IMR-90 (cell line): ENCODE data around the gene GAS6. TPM values are rescaled to one million over a fixed set of nuclear protein-coding genes. Genes with fewer than 3 reads are reported as not detected.

Experiments used
- ATAC-seq: fragments of 200-7000 bp; cut with Tn5 transposase; 2 replicates; pipeline ENCODE4 v1.9.1; 2020; ENCODE audit warnings: low read depth, mild to moderate bottlenecking, moderate library complexity
- BruUV-seq: library from RNA; stranded (reverse); fragments of 400-500 nt; replicated peaks from 2 replicates; lab custom pipeline; 2021; lab: Mats Ljungman, UMichigan
- CTCF ChIA-PET: fragments of 300-600 bp; formaldehyde crosslinking; extraction: SDS; loops from one replicate; lab custom pipeline; 2021; ENCODE audit warnings: antibody characterized with exemption; lab: Yijun Ruan, JAX
- POLR2A ChIA-PET: fragments of 300-600 bp; sonication (Branson Sonifier 250); formaldehyde crosslinking; loops from one replicate; lab custom pipeline; 2022; ENCODE audit warnings: antibody characterized with exemption; ENCODE audit not compliant: unreplicated experiment; lab: Charles Lee
- DNase-seq: peaks from one replicate; pipeline ENCODE4 v3.0.0; 2013
- H2AFZ ChIP-seq: replicated peaks from 2 replicates; pipeline ENCODE3; 2013; ENCODE audit warnings: low read length, mild to moderate bottlenecking; ENCODE audit not compliant: poor library complexity
- H2AK5ac ChIP-seq: 2 replicates; pipeline ENCODE4 v1.6.1; 2013; ENCODE audit warnings: low read depth, low read length, inconsistent platforms
- H2AK9ac ChIP-seq: replicated peaks from 2 replicates; pipeline ENCODE3; 2013; ENCODE audit warnings: mild to moderate bottlenecking, low read depth, low read length, moderate library complexity; ENCODE audit not compliant: poor library complexity
- H2BK120ac ChIP-seq: 2 replicates; pipeline ENCODE4 v1.6.1; 2013; ENCODE audit warnings: low read depth, low read length, inconsistent platforms
- H2BK15ac ChIP-seq: 3 replicates; pipeline ENCODE4 v1.6.1; 2013; ENCODE audit warnings: low read depth, low read length, inconsistent platforms
- H2BK20ac ChIP-seq: 2 replicates; pipeline ENCODE4 v1.6.1; 2013; ENCODE audit warnings: low read depth, mild to moderate bottlenecking, inconsistent platforms, low read length, moderate library complexity
- H2BK5ac ChIP-seq: 2 replicates; pipeline ENCODE4 v1.6.1; 2013; ENCODE audit warnings: mild to moderate bottlenecking, low read depth, low read length, inconsistent platforms; ENCODE audit not compliant: poor library complexity, severe bottlenecking
- H3K14ac ChIP-seq: replicated peaks from 2 replicates; pipeline ENCODE4 v1.6.1; 2013; ENCODE audit warnings: low read depth, low read length, inconsistent platforms
- H3K18ac ChIP-seq: 2 replicates; pipeline ENCODE4 v1.6.1; 2013; ENCODE audit warnings: low read depth, low read length, control low read depth
- H3K23ac ChIP-seq: 2 replicates; pipeline ENCODE4 v1.6.1; 2013; ENCODE audit warnings: low read depth, low read length, inconsistent platforms
- H3K27ac ChIP-seq: 2 replicates; pipeline ENCODE4 v1.5.1; 2013; ENCODE audit warnings: mild to moderate bottlenecking, control low read depth, low read length; ENCODE audit not compliant: insufficient read depth
- H3K27me3 ChIP-seq: 2 replicates; pipeline ENCODE4 v1.6.1; 2013; ENCODE audit warnings: low read length; ENCODE audit not compliant: control insufficient read depth, insufficient read depth
- H3K36me3 ChIP-seq: 2 replicates; pipeline ENCODE4 v1.6.1; 2013; ENCODE audit warnings: low read length, mixed read lengths; ENCODE audit not compliant: control insufficient read depth, insufficient read depth
- H3K4ac ChIP-seq: 2 replicates; pipeline ENCODE4 v1.6.1; 2013; ENCODE audit warnings: low read depth, low read length, inconsistent platforms
- H3K4me1 ChIP-seq: 2 replicates; pipeline ENCODE4 v1.6.1; 2013; ENCODE audit warnings: low read length, mixed read lengths; ENCODE audit not compliant: control insufficient read depth, insufficient read depth
- H3K4me2 ChIP-seq: 2 replicates; pipeline ENCODE4 v1.6.1; 2013; ENCODE audit warnings: low read depth, mild to moderate bottlenecking, control low read depth, low read length, moderate library complexity
- H3K4me3 ChIP-seq: 2 replicates; pipeline ENCODE4 v1.5.1; 2013; ENCODE audit warnings: low read depth, mild to moderate bottlenecking, control low read depth, low read length, moderate library complexity; ENCODE audit not compliant: insufficient read depth
- H3K56ac ChIP-seq: 2 replicates; pipeline ENCODE4 v1.6.1; 2013; ENCODE audit warnings: low read length, inconsistent platforms; ENCODE audit not compliant: insufficient read depth; ENCODE audit errors: extremely low read depth
- H3K79me1 ChIP-seq, 2 experiments: 2 replicates each; pipeline ENCODE4 v1.6.1; 2013; ENCODE audit warnings: low read length in 2 of 2, inconsistent platforms in 1 of 2, low read depth in 1 of 2
- H3K9ac ChIP-seq: 2 replicates; pipeline ENCODE4 v1.6.1; 2013; ENCODE audit warnings: low read depth, low read length, control low read depth
- H3K9me1 ChIP-seq: 2 replicates; pipeline ENCODE4 v1.6.1; 2013; ENCODE audit warnings: low read length, inconsistent platforms; ENCODE audit not compliant: insufficient read depth
- H3K9me3 ChIP-seq: 2 replicates; pipeline ENCODE4 v1.6.1; 2013; ENCODE audit warnings: low read length; ENCODE audit not compliant: control insufficient read depth, insufficient read depth
- H4K20me1 ChIP-seq: 2 replicates; pipeline ENCODE4 v1.6.1; 2013; ENCODE audit warnings: low read length, inconsistent platforms; ENCODE audit not compliant: insufficient read depth
- H4K5ac ChIP-seq: 2 replicates; pipeline ENCODE4 v1.6.1; 2013; ENCODE audit warnings: mild to moderate bottlenecking, low read depth, low read length, control low read depth
- H4K8ac ChIP-seq, 2 experiments: 2 replicates each; pipeline ENCODE4 v1.6.1; 2013; ENCODE audit warnings: low read depth in 2 of 2, low read length in 2 of 2, control low read depth in 1 of 2, inconsistent platforms in 1 of 2
- H4K91ac ChIP-seq: 2 replicates; pipeline ENCODE4 v1.6.1; 2013; ENCODE audit warnings: low read depth, low read length, inconsistent platforms; ENCODE audit not compliant: insufficient read depth
- BHLHE40 ChIP-seq: fragments of 150-350 bp; IDR thresholded peaks from 2 replicates; pipeline ENCODE4 v1.6.1; 2016; ENCODE audit warnings: mild to moderate bottlenecking, low read depth, low read length
- CEBPB ChIP-seq: IDR thresholded peaks from 2 replicates; pipeline ENCODE4 v1.6.1; 2012; ENCODE audit warnings: low read depth, low read length, improper control_type of control experiment
- CHD1 ChIP-seq: IDR thresholded peaks from 2 replicates; pipeline ENCODE4 v1.6.1; 2012; ENCODE audit warnings: low read depth, low read length, improper control_type of control experiment
- FOS ChIP-seq: fragments of 150-350 bp; IDR thresholded peaks from 2 replicates; pipeline ENCODE4 v1.6.1; 2016; ENCODE audit warnings: low read depth, low read length
- MAFK ChIP-seq: IDR thresholded peaks from 2 replicates; pipeline ENCODE4 v1.6.1; 2012; ENCODE audit warnings: low read depth, low read length, improper control_type of control experiment
- MXI1 ChIP-seq: IDR thresholded peaks from 2 replicates; pipeline ENCODE4 v1.6.1; 2012; ENCODE audit warnings: low read depth, mild to moderate bottlenecking, low read length, moderate library complexity, borderline replicate concordance
- NFE2L2 ChIP-seq: fragments of 150-350 bp; IDR thresholded peaks from 2 replicates; pipeline ENCODE4 v1.6.1; 2016; ENCODE audit warnings: low read depth, mild to moderate bottlenecking, low read length
- POLR2A ChIP-seq: IDR thresholded peaks from 2 replicates; pipeline ENCODE4 v1.6.1; 2012; ENCODE audit warnings: mild to moderate bottlenecking, low read depth, low read length
- RAD21 ChIP-seq: IDR thresholded peaks from 2 replicates; pipeline ENCODE4 v1.6.1; 2012; ENCODE audit warnings: low read length, improper control_type of control experiment
- RCOR1 ChIP-seq: IDR thresholded peaks from 2 replicates; pipeline ENCODE4 v1.6.1; 2012; ENCODE audit warnings: mild to moderate bottlenecking, low read length, improper control_type of control experiment; ENCODE audit not compliant: insufficient replicate concordance
- SMC3 ChIP-seq: fragments of 150-350 bp; IDR thresholded peaks from 2 replicates; pipeline ENCODE4 v1.6.1; 2016; ENCODE audit warnings: low read depth, mild to moderate bottlenecking, antibody characterized with exemption, low read length, moderate library complexity
- WGBS, 2 experiments: methylation state at CpG; one replicate each; pipeline versions ENCODE4 v1.1.5 to v1.1.7; 2013; ENCODE audit warnings: missing lambda C conversion rate in 2 of 2; ENCODE audit not compliant: insufficient read length in 1 of 2; ENCODE audit errors: extremely low coverage in 2 of 2; 5-methylcytosine and 5-hydroxymethylcytosine counted together
- dilution Hi-C: fragments of 300-500 bp; cut with HindIII; formaldehyde crosslinking; loops from one replicate; pipeline ENCODE4 v1.14.3; 2018; ENCODE audit warnings: low sequenced_read_pairs; ENCODE audit not compliant: unreplicated experiment
- in situ Hi-C: fragments of 300-500 bp; cut with MboI; formaldehyde crosslinking; loops from 3 replicates; pipeline ENCODE4 v1.14.3; 2019; ENCODE audit warnings: low sequenced_read_pairs, inconsistent platforms, mixed read lengths
- intact Hi-C: fragments of 100-400 bp; cut with micrococcal nuclease; formaldehyde crosslinking; loops from 2 replicates; pipeline ENCODE4 v1.10.0; 2022
- polyA plus RNA-seq, 3 experiments: library from polyadenylated mRNA; depleted of rRNA; stranded (reverse); fragments of >200 nt; gene quantifications; 2 replicates each; pipeline ENCODE4 v1.2.3, GENCODE V29; 2012; ENCODE audit warnings: low replicate concordance in 1 of 3
- total RNA-seq: library from RNA; depleted of rRNA; stranded (reverse); fragments of >200 nt; gene quantifications from 2 replicates; pipeline ENCODE4 v1.2.3, GENCODE V29; 2012
- TF ChIP-seq, protein P1 (sequence below): conservative IDR thresholded peaks from 2 replicates; pipeline ENCODE4 v1.5.1; 2012; ENCODE audit warnings: mild to moderate bottlenecking, low read depth, low read length, improper control_type of control experiment
- TF ChIP-seq, protein P2 (sequence below): fragments of 150-350 bp; IDR thresholded peaks from 2 replicates; pipeline ENCODE4 v1.6.1; 2016; ENCODE audit warnings: low read depth, mild to moderate bottlenecking, low read length, moderate library complexity, borderline replicate concordance
- TF ChIP-seq, protein P3 (sequence below): fragments of 150-350 bp; IDR thresholded peaks from 2 replicates; pipeline ENCODE4 v1.6.1; 2017; ENCODE audit warnings: mild to moderate bottlenecking, antibody characterized with exemption, low read length, low read depth

Gene GAS6
- total and polyA plus RNA-seq, 2 of the 4 experiments (the other 2 are of a cell fraction) = 220 to 823 TPM

DNA sequence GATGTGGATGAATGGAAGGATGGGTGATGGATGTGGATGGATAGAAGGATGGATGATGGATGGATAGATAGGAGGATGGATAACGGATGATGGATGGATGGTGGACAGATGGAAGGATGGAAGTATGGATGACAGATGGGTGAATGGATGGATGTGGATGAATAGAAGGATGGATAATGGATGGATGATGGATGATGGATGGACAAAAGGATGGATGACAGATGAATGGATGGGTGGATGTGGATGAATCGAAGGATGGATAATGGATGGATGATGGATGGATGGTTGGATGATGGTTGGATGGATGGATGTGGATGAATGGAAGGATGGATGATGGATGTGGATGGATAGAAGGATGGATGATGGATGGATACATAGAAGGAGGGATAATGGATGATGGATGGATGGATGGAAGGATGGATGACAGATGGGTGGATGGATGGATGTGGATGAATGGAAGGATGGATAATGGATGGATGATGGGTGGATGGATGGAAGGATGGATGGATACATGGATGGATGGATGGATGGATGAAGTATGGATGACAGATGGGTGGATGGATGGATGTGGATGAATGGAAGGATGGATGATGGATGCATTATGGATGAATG lies 65.6 kb downstream of the GAS6 start:
- no TSS peak for BruUV-seq

More for the DNA sequence above, 65.6 kb downstream of the GAS6 start:
- WGBS, 2 experiments = 70 to 100% methylated on average over 2 of the region's 2 CpGs
- Histone ChIP-seq H3K23ac (no peak overlapping the region), H4K8ac (no peak overlapping the region), H2AK9ac (no peak overlapping the region), H2BK120ac (no peak overlapping the region), H3K27me3 (peaks cover 9% of the 10 kb centered on the region), H3K4me3 (no peak overlapping the region), H3K27ac (no peak overlapping the region), H4K20me1 (no peaks in the 10 kb centered on the region; the same call in 1 of the 2 replicates), H3K9ac (no peak overlapping the region), H3K79me1 (no peaks in the 10 kb centered on the region), H3K9me3 (no peaks in the 10 kb centered on the region), H2BK5ac (peak overlapping the region; percentile 47), H4K5ac (no peak overlapping the region), H4K91ac (no peak overlapping the region), H2AK5ac (no peak overlapping the region), H3K4ac (no peak overlapping the region), H2BK20ac (no peak overlapping the region), H3K4me1 (peaks cover 6% of the 10 kb centered on the region), H3K36me3 (no peaks in the 10 kb centered on the region), H3K56ac (no peak overlapping the region), H2BK15ac (no peak overlapping the region), H3K9me1 (peaks cover 10% of the 10 kb centered on the region), H3K14ac (no peak overlapping the region), H3K18ac (no peak overlapping the region), H2AFZ (no peak overlapping the region), H3K4me2 (no peak overlapping the region)
- in situ Hi-C loops = no loop called here
- ATAC-seq (no peak), DNase-seq (no peak)
- dilution Hi-C loops = no loop called here
- TF ChIP-seq FOS (no peak), CEBPB (no peak), MXI1 (no peak), RCOR1 (no peak), SMC3 (no peak), POLR2A (no peak), CHD1 (no peak), MAFK (no peak), BHLHE40 (no peak), RAD21 (no peak), NFE2L2 (no peak)
- TF ChIP-seq, protein P1, sequence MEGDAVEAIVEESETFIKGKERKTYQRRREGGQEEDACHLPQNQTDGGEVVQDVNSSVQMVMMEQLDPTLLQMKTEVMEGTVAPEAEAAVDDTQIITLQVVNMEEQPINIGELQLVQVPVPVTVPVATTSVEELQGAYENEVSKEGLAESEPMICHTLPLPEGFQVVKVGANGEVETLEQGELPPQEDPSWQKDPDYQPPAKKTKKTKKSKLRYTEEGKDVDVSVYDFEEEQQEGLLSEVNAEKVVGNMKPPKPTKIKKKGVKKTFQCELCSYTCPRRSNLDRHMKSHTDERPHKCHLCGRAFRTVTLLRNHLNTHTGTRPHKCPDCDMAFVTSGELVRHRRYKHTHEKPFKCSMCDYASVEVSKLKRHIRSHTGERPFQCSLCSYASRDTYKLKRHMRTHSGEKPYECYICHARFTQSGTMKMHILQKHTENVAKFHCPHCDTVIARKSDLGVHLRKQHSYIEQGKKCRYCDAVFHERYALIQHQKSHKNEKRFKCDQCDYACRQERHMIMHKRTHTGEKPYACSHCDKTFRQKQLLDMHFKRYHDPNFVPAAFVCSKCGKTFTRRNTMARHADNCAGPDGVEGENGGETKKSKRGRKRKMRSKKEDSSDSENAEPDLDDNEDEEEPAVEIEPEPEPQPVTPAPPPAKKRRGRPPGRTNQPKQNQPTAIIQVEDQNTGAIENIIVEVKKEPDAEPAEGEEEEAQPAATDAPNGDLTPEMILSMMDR = no peak
- TF ChIP-seq, protein P2, sequence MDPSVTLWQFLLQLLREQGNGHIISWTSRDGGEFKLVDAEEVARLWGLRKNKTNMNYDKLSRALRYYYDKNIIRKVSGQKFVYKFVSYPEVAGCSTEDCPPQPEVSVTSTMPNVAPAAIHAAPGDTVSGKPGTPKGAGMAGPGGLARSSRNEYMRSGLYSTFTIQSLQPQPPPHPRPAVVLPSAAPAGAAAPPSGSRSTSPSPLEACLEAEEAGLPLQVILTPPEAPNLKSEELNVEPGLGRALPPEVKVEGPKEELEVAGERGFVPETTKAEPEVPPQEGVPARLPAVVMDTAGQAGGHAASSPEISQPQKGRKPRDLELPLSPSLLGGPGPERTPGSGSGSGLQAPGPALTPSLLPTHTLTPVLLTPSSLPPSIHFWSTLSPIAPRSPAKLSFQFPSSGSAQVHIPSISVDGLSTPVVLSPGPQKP = no peak
- TF ChIP-seq, protein P3, sequence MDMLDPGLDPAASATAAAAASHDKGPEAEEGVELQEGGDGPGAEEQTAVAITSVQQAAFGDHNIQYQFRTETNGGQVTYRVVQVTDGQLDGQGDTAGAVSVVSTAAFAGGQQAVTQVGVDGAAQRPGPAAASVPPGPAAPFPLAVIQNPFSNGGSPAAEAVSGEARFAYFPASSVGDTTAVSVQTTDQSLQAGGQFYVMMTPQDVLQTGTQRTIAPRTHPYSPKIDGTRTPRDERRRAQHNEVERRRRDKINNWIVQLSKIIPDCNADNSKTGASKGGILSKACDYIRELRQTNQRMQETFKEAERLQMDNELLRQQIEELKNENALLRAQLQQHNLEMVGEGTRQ = no peak
- ChIA-PET CTCF (no interaction called here), POLR2A (no interaction called here)
- intact Hi-C loops = no loop called here
